MCF 10A (cell line): Measurements from ENCODE around the gene ZNF423. TPM values are rescaled to one million over a fixed set of nuclear protein-coding genes. Genes with fewer than 3 reads are reported as not detected.

ENCODE experiments used
- BruUV-seq: library from RNA; stranded (reverse); fragments of 400-500 nt; replicated peaks from 2 replicates; lab custom pipeline; 2021; lab: Mats Ljungman, UMichigan
- CTCF ChIA-PET: fragments of 300-600 bp; sonication (Branson Sonifier 250); formaldehyde crosslinking; extraction: SDS; loops from one replicate; lab custom pipeline; 2021; ENCODE audit warnings: antibody characterized with exemption, inconsistent platforms; lab: Yijun Ruan, JAX
- POLR2A ChIA-PET: fragments of 300-600, 350-650 bp; sonication (Branson Sonifier 250); formaldehyde crosslinking; extraction: SDS; loops from one replicate; lab custom pipeline; 2020; ENCODE audit warnings: antibody characterized with exemption, inconsistent platforms; lab: Yijun Ruan, JAX
- DNase-seq: peaks from one replicate; pipeline ENCODE4 v3.0.0-alpha.2; 2018; ENCODE audit not compliant: unreplicated experiment
- H3K27ac Mint-ChIP-seq: one replicate; pipeline ENCODE4 v1.8.0; 2022; ENCODE audit warnings: mild to moderate bottlenecking, low read depth, mixed read lengths; ENCODE audit not compliant: unreplicated experiment
- H3K27me3 Mint-ChIP-seq: one replicate; pipeline ENCODE4 v1.8.0; 2022; ENCODE audit warnings: mixed read lengths; ENCODE audit not compliant: insufficient read depth, unreplicated experiment
- H3K36me3 Mint-ChIP-seq: one replicate; pipeline ENCODE4 v1.8.0; 2022; ENCODE audit warnings: mild to moderate bottlenecking, moderate library complexity, mixed read lengths; ENCODE audit not compliant: insufficient read depth, unreplicated experiment
- H3K4me1 Mint-ChIP-seq: one replicate; pipeline ENCODE4 v1.8.0; 2022; ENCODE audit warnings: mixed read lengths; ENCODE audit not compliant: insufficient read depth, unreplicated experiment
- H3K4me3 Mint-ChIP-seq: one replicate; pipeline ENCODE4 v1.8.0; 2022; ENCODE audit warnings: mild to moderate bottlenecking, moderate library complexity, mixed read lengths; ENCODE audit not compliant: unreplicated experiment
- H3K9me3 Mint-ChIP-seq: one replicate; pipeline ENCODE4 v1.8.0; 2022; ENCODE audit warnings: mixed read lengths; ENCODE audit not compliant: unreplicated experiment
- CTCF ChIP-seq: fragments of 200-600 bp; IDR thresholded peaks from one replicate; pipeline ENCODE4 v1.8.0; 2022; ENCODE audit warnings: antibody characterized with exemption, mild to moderate bottlenecking; ENCODE audit not compliant: unreplicated experiment
- intact Hi-C: fragments of 100-400 bp; cut with micrococcal nuclease; formaldehyde crosslinking; loops from 2 replicates; pipeline ENCODE4 v1.14.1; 2022
- total RNA-seq: library from RNA; stranded (reverse); gene quantifications from 2 replicates; pipeline ENCODE4 v1.2.3, GENCODE V29; 2022

The ZNF423 gene
- total RNA-seq, 1 experiment from 2014 or later = not detected

- no peak for TF ChIP-seq CTCF
- no peaks in the 10 kb centered on the region for H3K9me3 Mint-ChIP-seq
- no TSS peak for BruUV-seq
- ChIA-PET POLR2A (no interaction called here), CTCF (no interaction called here)
- H3K27me3 Mint-ChIP-seq = peaks cover 82% of the 10 kb centered on the region
- intact Hi-C loops = no loop called here
- no peak overlapping the region for H3K27ac Mint-ChIP-seq
- no peaks in the 10 kb centered on the region for H3K4me1 Mint-ChIP-seq
- DNase-seq = no peak
- H3K36me3 Mint-ChIP-seq = no peaks in the 10 kb centered on the region
- H3K4me3 Mint-ChIP-seq = no peak overlapping the region
Observed at GRCh38 chr16:49599704-49600103, 256.2 kb downstream of the ZNF423 start.

GRCh38 chr16:49599281-49599680, 256.6 kb downstream of the ZNF423 start:
- H3K4me1 Mint-ChIP-seq = no peaks in the 10 kb centered on the region
- peaks cover 82% of the 10 kb centered on the region for H3K27me3 Mint-ChIP-seq
- H3K27ac Mint-ChIP-seq = no peak overlapping the region
- CTCF ChIA-PET = no interaction called here
- no peak overlapping the region for H3K4me3 Mint-ChIP-seq
- no peaks in the 10 kb centered on the region for H3K9me3 Mint-ChIP-seq
- no TSS peak for BruUV-seq
- H3K36me3 Mint-ChIP-seq = no peaks in the 10 kb centered on the region
- POLR2A ChIA-PET = no interaction called here
- intact Hi-C loops = no loop called here
- TF ChIP-seq CTCF = no peak
- DNase-seq = no peak

GRCh38 chr16:49598383-49599170, 257.3 kb downstream of the ZNF423 start:
- H3K27ac Mint-ChIP-seq = no peak overlapping the region
- no TSS peak for BruUV-seq
- ChIA-PET POLR2A (no interaction called here), CTCF (interaction anchor here (1.2 kb wide), 1 partner anchor 10 kb away, joined by 4 read pairs; no protein-coding TSS in a partner anchor)
- intact Hi-C loops = no loop called here
- H3K27me3 Mint-ChIP-seq = peaks cover 82% of the 10 kb centered on the region
- TF ChIP-seq CTCF = no peak
- no peaks in the 10 kb centered on the region for H3K4me1 Mint-ChIP-seq
- H3K9me3 Mint-ChIP-seq = no peaks in the 10 kb centered on the region
- H3K36me3 Mint-ChIP-seq = no peaks in the 10 kb centered on the region
- no peak overlapping the region for H3K4me3 Mint-ChIP-seq
- DNase-seq = no peak

- H3K36me3 Mint-ChIP-seq = no peaks in the 10 kb centered on the region
- H3K4me3 Mint-ChIP-seq = no peak overlapping the region
- H3K27ac Mint-ChIP-seq = no peak overlapping the region
- no peak for DNase-seq
- ChIA-PET CTCF (interaction anchor here (0.5 to 1.2 kb wide), 2 partner anchors 9 to 279 kb away, joined by 3 to 4 read pairs; no protein-coding TSS in a partner anchor), POLR2A (no interaction called here)
- no peak for TF ChIP-seq CTCF
- peaks cover 89% of the 10 kb centered on the region for H3K27me3 Mint-ChIP-seq
- no peaks in the 10 kb centered on the region for H3K9me3 Mint-ChIP-seq
- H3K4me1 Mint-ChIP-seq = no peaks in the 10 kb centered on the region
- intact Hi-C loops = no loop called here
- BruUV-seq = no TSS peak
Observed at GRCh38 chr16:49597796-49598195, 258.1 kb downstream of the ZNF423 start.
